HG02943 (cell line): Measurements from ENCODE around the gene TOMM70.

ENCODE experiments used
- ATAC-seq: cut with Tn5 transposase; IDR thresholded peaks from one replicate; pipeline ENCODE4 v1.9.1; 2021; ENCODE audit warnings: mild to moderate bottlenecking, low read depth, moderate library complexity; ENCODE audit not compliant: unreplicated experiment

Gene TOMM70

DNA sequence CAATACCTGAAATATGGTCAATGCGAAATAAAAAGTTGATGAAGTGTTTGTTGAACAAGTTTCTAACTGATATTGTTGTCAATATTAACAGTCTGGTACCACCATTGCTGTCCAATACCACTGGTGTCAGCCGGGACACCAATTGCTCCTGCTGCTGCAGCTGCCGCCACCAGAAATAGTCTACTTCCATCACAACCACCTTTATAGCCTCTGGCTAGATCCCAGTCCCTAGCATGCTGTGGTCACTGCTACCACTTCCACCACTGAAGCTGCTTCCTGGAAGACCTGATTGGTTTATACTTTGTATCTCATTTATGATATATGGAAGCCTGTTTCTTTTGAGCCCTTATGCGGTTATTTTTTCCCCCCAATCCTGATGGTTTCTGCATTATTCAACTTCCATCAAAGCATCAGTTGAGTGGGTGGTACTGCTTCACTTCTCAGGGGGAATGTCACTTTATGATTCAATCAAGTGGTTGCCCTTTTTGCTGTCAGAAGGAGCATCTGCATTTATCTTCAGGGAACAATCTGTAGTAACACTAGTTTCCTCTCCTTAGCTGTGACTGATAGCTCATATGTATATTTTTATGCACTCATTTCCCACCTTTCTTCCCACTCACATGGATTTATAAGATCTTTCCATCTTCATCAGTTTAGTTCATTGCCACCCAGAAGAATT lies 12.2 kb upstream of the TOMM70 start:
- ATAC-seq: no peak

DNA sequence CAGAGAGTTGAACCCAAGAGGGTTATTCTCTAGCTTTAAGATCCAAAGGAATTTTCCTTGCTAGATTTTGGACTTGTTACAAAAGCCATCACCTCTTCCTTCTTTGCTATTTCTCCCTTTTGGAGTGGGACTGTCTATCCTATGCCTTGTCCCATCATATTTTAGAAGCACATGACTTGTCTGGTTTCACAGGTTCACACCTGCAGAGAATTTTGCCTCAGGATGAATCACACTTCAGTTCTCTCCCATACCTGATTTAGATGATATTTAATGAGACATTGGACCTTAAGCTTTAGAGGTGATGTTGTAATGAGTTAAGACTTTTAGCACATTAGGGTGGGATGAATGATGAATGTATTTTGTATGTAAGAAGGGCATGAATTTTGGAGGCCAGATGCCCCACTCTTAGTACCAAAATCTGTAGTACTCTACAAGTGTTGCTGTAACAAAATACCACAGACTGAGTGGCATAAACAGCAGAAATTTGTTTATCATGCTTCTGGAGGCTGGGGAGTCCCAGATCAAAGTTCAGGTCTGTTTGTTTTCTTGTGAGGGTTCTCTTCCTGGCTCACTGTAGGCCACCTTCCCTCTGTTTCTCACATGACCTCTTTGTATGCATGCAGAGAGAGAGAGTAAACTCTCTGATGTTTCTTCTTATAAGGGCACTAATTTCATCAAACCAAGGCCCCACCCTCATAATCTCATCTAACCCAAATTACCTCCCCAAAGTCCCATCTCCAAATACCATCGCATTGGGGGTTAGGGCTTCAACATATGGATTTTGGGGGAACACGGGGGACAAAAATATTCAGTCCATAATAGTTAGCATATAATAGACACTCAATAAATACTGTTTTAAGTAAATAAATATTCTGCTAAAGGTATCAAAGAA lies 10.4 kb upstream of the TOMM70 start:
- no peak for ATAC-seq

DNA sequence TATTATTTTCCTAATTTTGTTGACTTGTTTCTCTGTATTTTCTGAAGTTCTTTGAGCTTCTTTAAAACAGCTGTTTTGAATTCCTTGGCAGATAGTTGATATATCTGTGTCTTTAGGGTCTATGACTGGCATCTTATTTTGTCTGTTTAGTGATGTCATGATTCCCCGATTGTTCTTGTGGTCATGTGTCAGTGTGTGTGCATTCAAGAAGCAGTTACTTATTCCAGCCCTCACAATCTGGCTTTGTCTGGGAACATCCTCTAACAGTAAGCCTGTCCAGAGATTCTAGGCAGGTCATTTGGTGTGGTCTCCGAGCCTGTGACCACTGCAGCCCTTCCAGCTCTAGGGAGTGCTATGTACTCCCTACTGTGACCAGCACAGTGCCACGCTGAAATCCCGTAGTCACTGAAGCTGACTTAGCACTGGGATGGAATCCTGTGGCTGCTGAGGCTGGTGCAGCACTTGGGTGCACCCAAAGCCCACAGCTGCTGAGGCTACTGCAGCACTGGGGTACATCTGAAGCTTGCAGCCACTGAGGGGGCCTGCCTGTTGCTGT lies 7.2 kb upstream of the TOMM70 start:
- ATAC-seq: no peak

DNA sequence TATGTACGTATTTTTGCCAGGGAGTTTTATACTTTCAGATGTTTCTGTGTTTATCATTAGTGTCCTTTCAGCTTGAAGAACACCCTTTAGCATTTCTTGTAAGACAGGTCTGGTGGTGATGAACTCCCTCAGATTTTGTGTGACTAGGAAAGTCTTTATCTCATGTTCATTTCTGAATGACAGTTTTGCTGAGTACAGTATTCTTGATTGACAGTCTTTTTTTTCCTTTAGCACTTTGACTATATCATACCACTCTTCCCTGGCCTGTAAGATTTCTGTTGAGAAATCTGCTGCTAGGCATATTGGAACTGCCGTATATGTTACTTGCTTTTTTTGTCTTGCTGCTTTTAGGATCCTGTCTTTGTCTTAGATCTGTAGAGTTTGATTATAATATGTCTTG lies 6.3 kb upstream of the TOMM70 start:
- no peak for ATAC-seq

DNA sequence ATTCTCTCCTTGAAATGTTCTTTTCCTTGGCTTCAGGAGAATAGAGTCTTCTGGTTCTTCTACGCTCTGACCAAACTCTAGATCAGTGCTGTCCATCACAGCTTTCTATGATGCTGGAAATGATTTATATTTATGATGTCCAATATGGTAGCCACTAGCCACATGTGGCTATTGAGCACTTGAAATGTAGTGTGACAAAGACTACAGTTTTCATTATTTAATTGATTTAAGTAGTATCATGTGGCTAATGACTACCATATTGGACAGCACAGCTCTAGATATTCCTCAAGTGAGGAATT lies 3.3 kb upstream of the TOMM70 start:
- no peak for ATAC-seq

DNA sequence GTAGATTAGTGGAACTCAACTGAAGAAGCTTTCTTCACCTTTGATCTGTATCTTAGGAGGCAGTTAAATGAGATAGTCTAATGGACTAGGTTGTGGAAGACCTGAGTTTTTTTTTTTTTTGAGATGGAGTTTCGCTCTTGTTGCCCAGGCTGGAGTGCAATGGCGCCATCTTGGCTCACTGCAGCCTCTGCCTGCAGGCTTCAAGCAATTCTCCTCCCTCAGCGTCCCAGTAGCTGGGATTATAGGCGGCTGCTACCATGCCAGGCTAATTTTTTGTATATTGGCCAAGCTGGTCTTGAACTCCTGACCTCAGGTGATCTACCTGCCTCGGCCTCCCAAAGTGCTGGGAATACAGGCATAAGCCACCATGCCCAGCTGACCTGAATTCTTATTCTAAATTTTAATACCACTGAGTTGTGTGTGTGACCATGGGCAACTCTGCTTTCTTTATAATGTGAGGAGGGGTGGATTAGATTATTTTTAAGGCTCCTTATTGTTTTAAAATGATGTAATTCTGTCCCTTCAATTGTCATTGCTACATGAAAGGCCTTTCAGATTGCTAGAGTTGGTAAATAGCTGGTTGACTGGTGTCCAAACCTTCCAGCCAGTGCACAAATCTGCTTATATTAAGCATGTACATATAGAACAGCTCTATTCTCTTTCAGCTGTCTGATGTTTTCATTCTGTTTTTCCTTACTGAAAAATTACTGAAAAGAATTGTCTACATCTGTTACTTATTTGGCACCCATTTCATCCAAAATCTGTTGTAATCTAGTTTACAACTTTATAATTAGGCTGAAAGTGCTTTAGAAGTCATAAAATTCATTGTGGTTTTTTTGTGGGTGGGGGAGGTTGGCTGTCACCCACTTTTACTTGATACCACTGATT lies 2.7 kb upstream of the TOMM70 start:
- ATAC-seq: no peak

DNA sequence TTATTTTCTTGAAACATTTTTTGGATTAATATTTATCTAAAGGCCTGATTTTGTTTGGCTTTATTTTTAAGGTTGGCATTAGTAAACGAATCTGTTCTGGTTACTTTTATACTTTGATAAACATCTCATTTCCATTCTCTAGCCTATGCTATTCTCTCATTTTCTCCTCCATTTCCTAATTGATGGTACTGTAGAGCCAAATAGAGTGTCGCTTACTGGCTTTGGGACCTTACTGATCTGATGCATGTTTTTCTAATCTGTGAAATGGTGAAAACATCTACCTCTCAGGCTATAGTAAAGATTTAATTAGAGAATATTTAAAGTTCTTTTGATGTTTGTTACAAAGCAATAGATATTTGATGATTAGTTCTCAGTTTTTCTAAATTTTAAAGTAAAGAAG lies 2.0 kb upstream of the TOMM70 start:
- ATAC-seq: no peak

DNA sequence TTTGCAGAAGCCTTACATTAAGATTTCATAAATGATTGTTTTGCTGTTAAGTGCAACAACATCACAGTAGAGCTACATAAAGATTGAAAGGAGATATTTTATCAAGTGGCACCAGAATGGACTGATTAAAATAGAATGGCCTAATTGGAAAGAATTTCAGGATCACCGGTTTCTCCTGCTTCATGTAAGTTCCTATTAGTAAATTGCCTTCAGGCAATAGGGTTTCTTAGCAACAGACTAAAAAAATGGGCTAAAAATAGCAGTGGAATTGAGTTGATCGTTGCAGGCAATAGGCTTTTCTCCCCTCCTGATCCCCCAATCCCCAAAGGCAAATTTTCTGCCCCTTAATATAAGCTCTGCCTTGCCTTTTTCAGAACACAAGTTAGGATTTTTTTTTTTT lies 1.4 kb upstream of the TOMM70 start:
- ATAC-seq: no peak

DNA sequence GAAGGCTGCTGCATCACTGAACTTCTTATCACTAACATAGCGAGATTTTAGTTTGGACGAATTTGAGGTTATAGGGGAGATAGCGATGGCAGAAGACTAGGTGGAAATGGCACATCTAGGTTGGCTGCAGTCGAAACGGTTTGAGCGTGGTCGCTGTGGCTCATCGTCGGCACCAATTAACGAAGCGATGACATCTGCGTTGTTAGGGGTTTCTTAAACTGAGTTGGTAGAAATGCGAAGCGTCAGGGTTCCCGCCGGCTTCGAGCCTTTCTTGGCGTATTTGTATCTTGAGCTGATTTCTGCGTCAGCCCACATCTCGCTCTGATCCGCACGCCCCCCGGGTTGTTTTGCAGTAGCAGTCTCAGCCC lies 769 bp upstream of the TOMM70 start:
- peak; percentile 11 for ATAC-seq

DNA sequence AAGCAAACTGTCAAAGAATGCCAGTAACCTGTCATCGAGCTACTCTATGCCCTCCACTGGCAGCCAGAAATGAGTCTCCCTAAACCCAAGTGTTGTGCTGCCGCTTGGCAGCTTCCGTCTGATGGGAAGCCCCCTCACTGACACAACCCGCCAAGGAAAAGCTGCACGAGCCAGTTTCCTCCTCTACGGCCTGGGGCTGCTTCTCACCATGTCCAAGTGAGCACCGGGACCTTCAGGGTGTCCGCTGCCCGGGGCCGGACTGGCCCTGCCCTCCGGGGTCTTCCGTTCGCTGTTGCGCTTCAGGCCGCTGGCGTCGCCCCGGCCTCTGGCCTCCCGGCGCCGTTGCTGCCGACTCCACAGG lies 490 bp downstream of the TOMM70 start:
- peak; percentile 5 for ATAC-seq

DNA sequence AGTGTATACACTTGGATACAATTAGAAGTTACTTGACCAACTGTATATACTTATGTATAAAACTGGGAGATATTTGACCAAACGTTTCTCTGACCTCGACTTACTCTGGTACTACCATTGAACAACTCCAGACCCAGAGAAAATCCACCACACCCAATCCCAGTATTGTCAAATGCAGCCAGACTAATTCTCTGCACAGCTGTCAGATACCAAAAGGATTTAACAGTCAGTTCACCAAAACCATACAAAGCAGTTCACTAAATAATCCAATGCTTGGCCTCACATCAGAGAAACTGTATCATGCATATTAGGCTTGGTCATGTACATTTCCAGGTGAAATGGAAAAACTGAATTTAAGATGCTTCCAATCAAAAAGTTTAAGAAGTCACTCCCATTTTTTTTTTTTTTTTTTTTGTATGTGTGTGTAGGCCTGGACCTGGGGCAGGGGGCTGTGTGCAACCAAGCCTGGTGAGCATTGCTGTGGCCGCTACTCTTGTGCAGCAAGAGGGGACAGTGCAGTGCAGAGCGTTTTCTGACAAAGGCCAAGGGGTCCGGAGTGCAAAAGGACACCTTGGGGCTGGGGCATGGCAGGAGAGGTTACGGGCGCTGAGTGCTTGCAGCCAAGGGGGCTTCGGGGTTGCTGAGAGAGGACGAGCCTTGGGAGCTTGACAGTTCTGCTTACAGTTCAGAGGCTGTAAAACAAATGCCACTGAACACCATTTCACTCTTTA lies 1.4 kb downstream of the TOMM70 start:
- ATAC-seq: no peak

DNA sequence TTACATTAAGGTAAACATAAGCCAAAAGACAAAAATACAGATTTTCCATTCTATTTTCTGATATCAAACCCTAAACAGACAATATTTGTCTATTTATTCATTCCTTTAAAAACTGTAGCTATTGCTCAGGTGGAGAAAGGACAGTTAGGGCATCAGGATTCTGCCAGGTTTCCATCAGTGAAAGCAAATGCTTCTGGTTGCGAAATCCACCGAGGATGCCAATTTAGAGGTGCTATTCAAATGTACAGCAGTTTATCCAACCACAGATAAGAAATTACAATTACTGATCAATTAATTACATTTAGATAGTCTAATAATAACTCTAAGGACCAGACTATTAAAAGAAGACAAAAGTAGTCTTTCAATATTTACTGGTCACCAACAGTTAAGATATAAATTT lies 3.9 kb downstream of the TOMM70 start:
- ATAC-seq: no peak

DNA sequence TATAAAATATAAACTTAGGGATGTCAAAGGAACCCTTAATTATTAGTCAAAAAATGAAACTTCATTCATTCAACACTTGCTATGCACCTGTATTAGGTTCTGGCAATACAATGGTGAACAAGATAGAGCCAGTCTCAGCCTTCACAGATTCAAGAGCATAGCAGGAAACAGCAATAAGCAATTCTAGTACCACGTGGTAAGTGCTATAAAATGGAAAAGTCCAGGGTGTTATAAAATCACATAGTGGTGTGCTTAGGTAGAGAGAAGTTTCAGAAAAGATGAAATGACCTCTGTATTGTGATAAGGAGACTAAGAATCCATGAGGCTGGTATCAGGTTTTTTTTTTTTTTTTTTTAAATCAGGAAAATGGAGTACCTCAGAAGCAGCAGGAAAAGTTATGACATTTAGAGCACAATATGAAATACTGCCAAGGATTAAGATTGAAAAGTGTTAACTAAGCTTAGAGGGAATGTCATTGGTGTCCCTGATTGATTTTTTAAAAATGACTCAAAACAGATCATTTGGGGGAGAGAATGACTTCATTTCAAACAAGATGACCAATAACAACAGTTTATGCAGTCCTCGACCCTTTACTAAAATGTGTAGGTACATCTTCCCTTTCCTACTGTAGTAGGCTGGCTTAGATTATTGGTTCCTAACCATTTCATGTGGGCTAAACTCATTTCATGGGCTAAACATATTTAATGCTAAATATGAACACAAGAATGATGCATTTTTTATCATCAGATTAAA lies 5.0 kb downstream of the TOMM70 start:
- no peak for ATAC-seq

DNA sequence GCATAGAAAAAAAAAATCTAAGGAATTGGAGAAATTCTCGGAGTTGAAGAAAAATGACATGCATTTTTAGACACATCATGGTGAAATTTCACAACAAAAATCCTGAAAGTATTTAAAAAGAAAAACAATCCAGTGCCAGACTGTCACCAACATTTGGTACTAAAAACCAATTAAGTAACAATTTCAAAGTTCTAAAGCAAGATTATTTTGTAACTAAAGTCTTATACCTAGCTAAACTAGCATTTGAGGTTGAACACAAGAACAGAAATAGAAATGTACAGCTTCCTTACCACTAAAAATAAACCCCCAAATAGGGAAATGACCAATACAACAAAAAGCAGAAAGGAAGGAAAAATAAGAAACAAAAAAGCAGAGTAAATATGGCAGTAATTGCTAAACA lies 11.9 kb downstream of the TOMM70 start:
- ATAC-seq: no peak

DNA sequence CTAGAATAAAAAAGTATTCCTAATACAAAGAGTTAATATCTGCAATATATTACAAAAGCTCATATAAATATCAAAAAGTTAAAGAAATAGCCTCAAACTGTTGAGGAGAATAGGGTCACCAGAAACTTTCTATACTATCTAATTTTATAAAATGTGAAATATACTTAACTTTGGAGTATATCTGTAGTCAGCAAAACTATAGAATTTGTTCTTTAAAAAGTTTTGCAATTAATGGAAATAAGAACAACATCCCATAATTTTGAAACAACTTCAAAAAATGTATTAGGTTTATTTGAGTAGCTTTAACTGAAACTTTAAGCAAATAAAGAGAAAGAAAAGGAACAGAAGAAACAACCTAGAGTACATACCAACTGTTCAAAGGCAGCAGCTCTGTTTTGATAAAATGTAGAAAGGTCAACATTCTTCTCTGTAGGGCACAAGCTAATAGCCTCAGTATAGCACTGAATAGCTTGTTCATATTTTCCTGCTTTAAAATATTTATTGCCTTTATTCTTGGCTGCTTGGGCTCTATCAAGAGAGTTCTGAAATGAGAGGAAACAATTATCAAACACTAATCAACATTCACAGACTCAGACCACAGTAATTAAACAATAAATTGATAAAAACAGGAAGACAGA lies 14.3 kb downstream of the TOMM70 start:
- ATAC-seq: no peak

DNA sequence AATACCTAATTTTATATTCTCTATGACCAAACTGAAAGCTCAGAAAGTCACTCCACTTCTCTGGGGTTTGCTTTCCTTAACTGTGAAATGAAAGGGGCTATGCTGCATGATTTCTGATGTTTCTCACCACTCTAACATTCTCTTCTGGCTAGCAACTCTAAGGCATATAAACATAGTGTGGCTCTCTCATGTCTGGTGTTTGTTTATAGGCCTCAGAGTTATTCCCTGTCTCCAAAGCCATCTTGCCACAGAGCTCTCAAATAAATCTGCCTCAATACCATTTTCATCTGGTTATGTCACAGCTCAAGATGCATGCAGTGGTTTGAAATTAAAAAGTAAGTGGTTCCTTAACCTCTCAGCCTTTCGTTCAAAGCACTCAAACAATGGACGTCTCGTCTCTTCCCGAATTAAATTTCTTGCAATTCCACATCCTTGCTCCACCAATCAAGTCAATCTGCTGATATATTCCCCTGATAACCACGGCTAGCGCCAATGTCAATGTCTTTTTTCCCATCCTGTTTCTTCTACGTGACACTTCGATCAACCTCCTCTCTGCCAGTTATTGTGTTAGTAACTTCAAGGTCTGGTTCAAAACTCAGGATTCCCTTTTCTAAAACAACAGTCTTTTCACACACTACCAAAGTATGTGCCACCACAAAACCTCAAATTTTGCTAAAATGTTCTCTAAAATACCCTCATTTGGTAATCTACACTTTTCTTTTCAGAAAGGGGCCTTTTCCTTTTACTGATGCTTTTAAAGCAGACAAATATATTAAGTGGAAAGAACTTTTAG lies 16.0 kb downstream of the TOMM70 start:
- ATAC-seq: no peak

DNA sequence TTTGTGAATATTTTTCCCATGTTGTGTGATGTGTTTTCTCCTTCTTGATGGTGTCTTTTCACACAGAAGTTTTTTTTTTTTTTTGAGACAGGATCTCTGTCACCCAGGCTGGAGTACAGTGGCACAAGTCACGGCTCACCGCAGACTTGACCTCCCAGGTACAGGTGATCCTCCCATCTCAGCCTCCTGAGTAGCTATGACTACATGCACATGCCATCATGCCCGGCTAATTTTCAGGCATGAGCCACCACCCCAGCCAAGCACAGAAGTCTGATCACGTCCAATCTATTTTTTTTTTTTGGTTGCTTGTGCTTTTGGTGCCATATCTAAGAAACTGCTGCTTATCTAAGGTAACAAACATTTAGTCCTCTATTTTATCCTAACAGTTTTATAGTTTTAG lies 24.6 kb downstream of the TOMM70 start:
- no peak for ATAC-seq

DNA sequence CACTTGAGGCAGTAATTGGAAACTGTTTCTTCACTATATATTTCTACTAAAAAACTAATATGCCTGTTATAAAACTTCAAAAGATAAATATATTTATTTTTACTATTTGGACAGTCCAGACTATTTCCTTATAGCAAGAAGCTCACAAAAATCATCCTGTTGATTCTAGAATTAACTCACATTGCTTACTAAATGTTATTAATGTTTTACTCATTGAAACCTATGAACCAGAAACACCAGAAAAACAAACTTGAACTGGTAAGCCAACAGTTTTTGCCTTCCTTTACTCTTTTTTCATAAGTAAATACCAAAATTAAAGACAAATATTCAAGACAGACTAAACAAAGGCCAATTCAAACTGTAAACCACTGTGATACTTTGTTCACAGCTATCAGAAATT lies 26.4 kb downstream of the TOMM70 start:
- no peak for ATAC-seq

DNA sequence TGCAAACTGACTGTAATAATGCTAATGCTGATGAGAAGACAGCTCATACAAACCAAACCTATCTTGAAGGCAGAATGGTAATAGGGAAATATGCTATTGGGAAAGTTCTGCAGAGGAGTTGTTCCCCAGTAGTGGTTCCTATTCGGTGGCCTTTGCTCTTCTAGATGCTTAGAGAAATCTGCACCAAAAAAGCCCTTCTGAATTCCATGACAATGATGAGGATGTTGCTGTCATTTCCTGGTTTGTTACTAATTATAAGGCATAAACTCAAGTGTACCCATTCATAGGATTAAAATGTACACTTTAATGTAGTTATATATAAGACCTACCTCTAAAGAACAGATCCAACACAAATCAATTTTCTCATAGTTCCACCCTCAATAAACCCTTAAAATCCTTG lies 30.1 kb downstream of the TOMM70 start:
- ATAC-seq: no peak
